ENCODE data around the gene OASL.

OASL gene

GRCh38 chr12:120996133-120996746 is 42.8 kb downstream of the OASL start:
- in situ Hi-C loops (cut with MboI; ENCODE audit: low pct_unique_long_range_greater_than_20kb, low sequenced_read_pairs): no loop called here
- no peak for DNase-seq

GRCh38 chr12:120994589-120995337 is 44.3 kb downstream of the OASL start:
- no peak for DNase-seq
- in situ Hi-C loops (cut with MboI; ENCODE audit: low pct_unique_long_range_greater_than_20kb, low sequenced_read_pairs): no loop called here

GRCh38 chr12:120994059-120994458 is 45.0 kb downstream of the OASL start:
- in situ Hi-C loops (cut with MboI; ENCODE audit: low pct_unique_long_range_greater_than_20kb, low sequenced_read_pairs): no loop called here
- DNase-seq: no peak

- in situ Hi-C loops (cut with MboI; ENCODE audit: low pct_unique_long_range_greater_than_20kb, low sequenced_read_pairs): no loop called here
- DNase-seq: no peak
These were observed 45.5 kb downstream of the OASL start for GRCh38 chr12:120993496-120993895.

DNA sequence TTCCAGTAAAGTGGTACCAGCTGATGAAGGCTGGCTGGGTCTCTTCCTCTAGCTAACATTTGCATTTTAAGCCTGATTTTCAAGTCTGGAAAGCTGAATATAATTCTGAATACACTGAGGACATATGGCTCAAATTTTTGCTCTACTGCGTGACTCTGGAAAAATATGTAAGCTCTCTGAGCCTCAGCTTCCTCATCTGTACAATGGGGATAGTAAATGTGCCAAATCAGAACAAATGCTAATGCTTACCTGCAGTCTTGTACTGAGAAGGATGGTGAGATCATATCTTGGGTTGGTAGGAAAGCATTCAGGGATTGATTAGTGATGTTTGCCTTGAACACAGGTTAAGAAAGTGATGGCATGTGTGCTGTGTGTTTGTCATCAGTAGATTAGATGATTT is 46.1 kb downstream of the OASL start:
- in situ Hi-C loops (cut with MboI; ENCODE audit: low pct_unique_long_range_greater_than_20kb, low sequenced_read_pairs): no loop called here
- no peak for DNase-seq

GRCh38 chr12:120991965-120992364 is 47.1 kb downstream of the OASL start:
- DNase-seq: no peak
- in situ Hi-C loops (cut with MboI; ENCODE audit: low pct_unique_long_range_greater_than_20kb, low sequenced_read_pairs): no loop called here

DNA sequence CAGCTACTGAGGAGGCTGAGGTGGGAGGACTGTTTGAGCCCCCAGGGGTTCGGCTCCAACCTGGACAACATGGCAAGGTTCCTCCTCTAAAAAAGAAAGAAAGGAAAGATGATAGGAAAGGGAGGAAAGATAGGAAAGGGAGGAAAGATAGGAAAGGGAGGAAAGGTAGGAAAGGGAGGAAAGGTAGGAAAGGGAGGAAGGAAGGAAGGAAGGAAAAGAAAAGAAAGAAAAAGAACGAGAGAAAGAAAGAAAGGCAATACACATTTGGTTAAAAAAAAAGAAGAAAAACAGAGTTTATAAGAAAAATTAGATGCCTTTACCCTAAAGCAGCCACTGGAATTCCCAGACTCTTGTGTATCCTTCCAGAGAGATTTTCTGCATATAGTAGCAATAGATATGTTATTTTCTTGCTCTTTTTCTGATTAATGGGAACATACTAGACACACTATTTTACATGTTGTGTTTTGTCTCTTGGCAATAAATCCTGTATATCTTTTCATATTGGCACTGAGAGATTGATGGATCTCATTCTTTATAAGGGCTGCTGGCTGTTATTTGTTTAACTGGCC is 48.5 kb downstream of the OASL start:
- DNase-seq: no peak
- in situ Hi-C loops (cut with MboI; ENCODE audit: low pct_unique_long_range_greater_than_20kb, low sequenced_read_pairs): no loop called here

GRCh38 chr12:120989687-120990086 is 49.4 kb downstream of the OASL start:
- in situ Hi-C loops (cut with MboI; ENCODE audit: low pct_unique_long_range_greater_than_20kb, low sequenced_read_pairs): no loop called here
- DNase-seq: no peak

DNA sequence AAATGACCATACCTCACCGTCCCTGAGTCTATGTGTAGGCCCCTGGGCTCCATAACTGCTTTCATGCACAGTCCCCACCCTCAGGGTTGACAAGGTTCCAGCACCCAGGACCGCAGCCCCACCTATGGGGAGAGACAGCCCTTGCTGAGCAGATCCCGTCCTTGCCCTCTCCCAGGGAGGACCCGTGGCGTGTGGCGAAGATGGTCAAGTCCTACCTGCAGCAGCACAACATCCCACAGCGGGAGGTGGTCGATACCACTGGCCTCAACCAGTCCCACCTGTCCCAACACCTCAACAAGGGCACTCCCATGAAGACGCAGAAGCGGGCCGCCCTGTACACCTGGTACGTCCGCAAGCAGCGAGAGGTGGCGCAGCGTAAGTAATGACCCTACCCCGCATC is 50.4 kb downstream of the OASL start:
- in situ Hi-C loops (cut with MboI; ENCODE audit: low pct_unique_long_range_greater_than_20kb, low sequenced_read_pairs): no loop called here

DNA sequence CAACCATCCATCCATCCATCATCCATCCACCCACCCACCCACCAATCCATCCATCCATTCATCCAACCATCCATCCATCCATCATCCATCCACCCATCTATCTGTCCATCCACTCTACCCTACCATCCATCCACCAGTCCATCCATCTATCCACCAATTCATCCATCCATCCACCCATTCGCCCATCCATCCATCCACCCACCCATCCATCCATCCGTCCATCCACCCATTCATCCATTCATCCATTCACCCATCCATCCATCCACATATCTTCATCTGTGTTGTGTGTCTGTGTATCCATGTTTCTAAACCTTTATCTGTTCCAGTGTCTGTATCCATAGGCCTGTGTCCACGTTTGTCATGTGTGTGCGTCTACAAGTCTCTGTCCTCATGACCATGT is 50.8 kb downstream of the OASL start:
- in situ Hi-C loops (cut with MboI; ENCODE audit: low pct_unique_long_range_greater_than_20kb, low sequenced_read_pairs): no loop called here
- DNase-seq: no peak

More for the DNA sequence above, 50.4 kb downstream of the OASL start:
- no peak for DNase-seq

DNA sequence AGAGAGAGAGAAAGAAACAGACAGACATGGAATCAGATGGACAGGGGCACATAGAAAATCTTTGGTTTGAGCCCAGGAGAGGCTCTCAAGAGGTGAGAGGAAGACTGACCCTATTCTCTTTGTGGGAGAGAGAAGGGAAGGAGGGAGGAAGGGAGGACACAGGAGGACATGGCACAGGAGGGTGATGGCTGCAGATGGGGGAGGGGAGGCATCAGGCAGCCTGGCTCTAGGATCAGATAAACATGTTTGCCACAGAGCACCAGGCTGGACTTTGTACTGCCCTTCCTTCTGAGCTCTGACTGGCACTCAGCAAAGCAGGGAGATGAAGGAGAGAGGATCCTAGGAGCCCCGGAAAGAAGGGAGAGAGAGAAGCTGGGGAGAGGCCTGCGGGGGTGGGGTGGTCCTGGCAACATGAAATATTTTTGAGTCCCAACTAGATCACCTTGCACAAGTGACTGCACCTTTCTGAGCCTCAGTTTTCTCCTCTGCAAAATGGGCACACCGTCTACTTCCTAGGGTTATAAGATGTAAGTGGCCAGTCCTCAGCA is 54.6 kb downstream of the OASL start:
- in situ Hi-C loops (cut with MboI; ENCODE audit: low pct_unique_long_range_greater_than_20kb, low sequenced_read_pairs): no loop called here
- DNase-seq: no peak

DNA sequence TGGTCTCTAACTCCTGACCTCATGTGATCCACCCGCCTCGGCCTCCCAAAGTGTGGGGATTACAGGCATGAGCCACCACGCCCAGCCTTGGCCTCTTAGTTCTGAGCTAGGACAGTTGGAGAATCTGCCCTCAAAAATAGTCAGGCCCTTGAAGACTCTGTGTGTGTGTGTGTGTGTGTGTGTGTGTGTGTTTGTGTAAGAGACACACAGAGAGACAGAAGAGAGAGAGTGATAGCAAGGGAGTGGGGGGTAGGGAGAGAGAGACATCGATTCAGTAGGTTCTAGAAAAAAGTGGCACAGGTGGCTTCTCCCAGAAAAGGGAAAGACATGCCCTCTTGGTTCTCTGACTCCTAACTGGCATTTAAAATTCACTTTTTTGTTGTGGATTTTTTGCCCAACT is 55.3 kb downstream of the OASL start:
- no peak for DNase-seq
- in situ Hi-C loops (cut with MboI; ENCODE audit: low pct_unique_long_range_greater_than_20kb, low sequenced_read_pairs): no loop called here

- DNase-seq: no peak
- in situ Hi-C loops (cut with MboI; ENCODE audit: low pct_unique_long_range_greater_than_20kb, low sequenced_read_pairs): no loop called here
These were observed 56.4 kb downstream of the OASL start for GRCh38 chr12:120982659-120983058.

DNA sequence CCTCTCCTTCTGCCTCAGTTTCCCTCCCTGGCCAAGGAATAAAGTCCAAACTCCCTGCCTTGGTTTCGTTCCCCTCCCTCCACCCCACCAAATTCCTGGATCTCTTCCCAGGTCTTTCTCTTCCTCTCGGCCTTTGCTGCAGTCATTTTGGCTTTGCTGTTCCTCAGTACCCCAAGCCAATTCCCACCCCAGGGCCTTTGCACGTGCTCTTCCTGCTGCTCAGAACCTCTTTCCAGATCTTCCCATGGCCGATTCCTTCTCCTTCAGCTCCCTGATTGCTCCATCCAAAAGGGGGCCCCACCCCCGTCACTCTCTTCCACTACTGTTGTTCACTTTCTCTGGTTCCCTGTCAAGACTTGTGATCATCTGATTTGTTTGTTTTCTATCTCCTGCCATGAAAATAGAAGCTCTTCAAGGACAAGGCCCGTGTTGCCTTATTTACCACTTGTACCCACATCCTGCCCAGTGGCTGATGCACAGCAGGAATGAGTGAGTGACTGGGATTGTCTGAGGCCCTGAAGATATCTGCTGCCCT is 57.6 kb downstream of the OASL start:
- no peak for DNase-seq
- in situ Hi-C loops (cut with MboI; ENCODE audit: low pct_unique_long_range_greater_than_20kb, low sequenced_read_pairs): no loop called here

DNA sequence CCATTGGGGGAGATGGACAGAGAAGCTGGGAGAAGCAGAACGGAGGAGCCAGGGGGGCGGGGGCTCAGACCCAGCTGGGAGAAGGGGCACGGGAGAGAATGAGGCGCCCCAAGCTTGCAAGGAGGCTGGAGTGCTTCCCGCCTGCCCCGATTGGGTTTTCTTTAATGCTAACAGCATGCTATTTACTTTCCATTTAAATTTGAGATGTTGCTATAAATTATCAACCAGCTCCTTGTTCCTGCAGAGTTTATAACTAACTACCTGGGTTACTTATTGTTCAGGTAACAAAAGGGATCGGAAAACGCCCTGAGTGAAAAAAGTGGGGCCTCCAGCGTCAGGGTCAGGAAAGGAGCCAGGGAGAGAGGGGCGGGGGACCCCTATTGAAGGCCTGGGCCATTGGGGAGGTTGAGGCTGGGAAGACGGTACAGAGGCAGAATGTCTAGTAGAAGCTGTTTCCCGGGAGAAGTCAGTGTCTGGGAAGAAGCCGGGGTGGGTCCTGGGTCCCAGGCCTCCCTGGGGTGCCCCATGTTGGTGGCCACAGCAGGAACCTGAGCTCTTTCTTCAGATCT is 58.2 kb downstream of the OASL start:
- DNase-seq: no peak
- in situ Hi-C loops (cut with MboI; ENCODE audit: low pct_unique_long_range_greater_than_20kb, low sequenced_read_pairs): no loop called here

DNA sequence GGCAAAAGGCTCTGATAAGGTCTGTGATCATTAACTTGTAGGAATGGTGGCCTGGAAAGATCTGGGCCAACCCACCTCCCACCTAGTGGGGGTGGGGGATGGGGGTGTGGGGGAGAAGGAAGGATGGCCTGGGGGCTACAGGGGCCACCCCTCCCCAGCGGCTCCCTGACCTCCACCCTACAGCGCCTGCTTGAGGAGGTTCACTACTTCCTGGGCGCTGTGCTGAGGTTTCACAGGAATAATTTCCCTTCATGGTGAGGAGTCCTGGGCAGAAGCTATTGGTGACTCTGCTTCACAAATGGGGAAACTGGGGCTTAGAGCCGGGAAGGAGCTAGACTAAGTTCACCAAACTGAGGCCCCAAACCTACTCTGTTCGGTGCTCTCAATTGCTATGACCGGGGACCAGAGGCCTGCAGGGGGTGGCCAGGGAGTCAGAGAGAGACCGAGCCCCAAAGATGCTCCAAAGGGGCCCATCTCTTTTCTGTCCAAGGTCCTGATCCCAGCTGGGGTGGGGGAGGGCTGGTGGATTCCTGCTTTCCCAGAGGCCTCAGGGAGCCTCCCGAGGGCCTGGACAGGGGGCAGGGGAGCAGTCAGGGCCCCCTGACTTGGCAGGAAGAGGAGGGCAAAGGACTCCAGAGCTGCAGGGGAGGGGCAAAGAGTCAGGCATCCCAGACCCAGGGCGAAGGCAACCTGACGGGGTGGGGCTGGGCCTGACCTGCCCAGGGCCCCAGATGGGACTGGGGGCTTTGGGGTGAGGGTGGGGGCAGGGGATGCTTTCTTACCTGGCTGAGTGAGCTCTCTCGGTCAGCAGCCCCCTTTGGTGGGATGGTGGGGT is 59.0 kb downstream of the OASL start:
- DNase-seq: no peak
- in situ Hi-C loops (cut with MboI; ENCODE audit: low pct_unique_long_range_greater_than_20kb, low sequenced_read_pairs): no loop called here

GRCh38 chr12:120979220-120979861 is 59.7 kb downstream of the OASL start:
- DNase-seq: no peak
- in situ Hi-C loops (cut with MboI; ENCODE audit: low pct_unique_long_range_greater_than_20kb, low sequenced_read_pairs): no loop called here

DNA sequence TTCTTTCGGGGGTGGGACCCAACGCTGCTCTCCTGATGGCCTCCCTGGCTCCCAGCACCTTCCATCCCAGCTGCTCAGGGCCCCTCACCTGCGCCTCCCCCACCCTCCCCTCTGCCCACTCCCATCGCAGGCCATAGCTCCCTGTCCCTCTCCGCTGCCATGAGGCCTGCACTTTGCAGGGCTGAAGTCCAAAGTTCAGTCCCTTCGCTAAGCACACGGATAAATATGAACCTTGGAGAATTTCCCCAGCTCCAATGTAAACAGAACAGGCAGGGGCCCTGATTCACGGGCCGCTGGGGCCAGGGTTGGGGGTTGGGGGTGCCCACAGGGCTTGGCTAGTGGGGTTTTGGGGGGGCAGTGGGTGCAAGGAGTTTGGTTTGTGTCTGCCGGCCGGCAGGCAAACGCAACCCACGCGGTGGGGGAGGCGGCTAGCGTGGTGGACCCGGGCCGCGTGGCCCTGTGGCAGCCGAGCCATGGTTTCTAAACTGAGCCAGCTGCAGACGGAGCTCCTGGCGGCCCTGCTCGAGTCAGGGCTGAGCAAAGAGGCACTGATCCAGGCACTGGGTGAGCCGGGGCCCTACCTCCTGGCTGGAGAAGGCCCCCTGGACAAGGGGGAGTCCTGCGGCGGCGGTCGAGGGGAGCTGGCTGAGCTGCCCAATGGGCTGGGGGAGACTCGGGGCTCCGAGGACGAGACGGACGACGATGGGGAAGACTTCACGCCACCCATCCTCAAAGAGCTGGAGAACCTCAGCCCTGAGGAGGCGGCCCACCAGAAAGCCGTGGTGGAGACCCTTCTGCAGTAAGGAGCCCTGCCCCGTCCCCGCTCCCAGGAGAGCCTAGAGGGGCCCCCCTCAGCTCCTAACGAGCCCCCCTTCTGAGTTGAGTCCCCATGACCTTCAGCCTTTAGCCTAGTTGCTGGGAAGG is 60.5 kb downstream of the OASL start, which contains the start of gene HNF1A:
HNF1A (plus strand) TSS at position 248 of the 924 bp plus-strand sequence; CDS start at position 474, 226 bp downstream.
- in situ Hi-C loops (cut with MboI; ENCODE audit: low pct_unique_long_range_greater_than_20kb, low sequenced_read_pairs): no loop called here
- DNase-seq: no peak
